Natural killer cell treated with Interleukin-12 subunit alpha and Interleukin-12 subunit beta and Interleukin-15 and Interleukin-18, amount 100 ng/mL, for 72 hours (primary cell): ENCODE data around the gene TCF15. TPM values are rescaled to one million over a fixed set of nuclear protein-coding genes. Genes with fewer than 3 reads are reported as not detected.

Source experiments
- ATAC-seq, 2 donors: fragments of 150-1000 bp; cut with Tn5 transposase in 1 of 2; sonication (Bioruptor Pico), chemical (Tn5 transposase) in 1 of 2; 2 replicates each; pipeline ENCODE4 v1.10.0; 2021
- DNase-seq: peaks from one replicate; pipeline ENCODE4 v3.0.0; 2022; ENCODE audit warnings: low spot score
- H3K27ac Mint-ChIP-seq, 2 donors: 1 replicate in 1 of 2; 2 replicates in 1 of 2; pipeline ENCODE4 v1.8.0; 2022; ENCODE audit warnings: mixed read lengths in 2 of 2, mild to moderate bottlenecking in 1 of 2, moderate library complexity in 1 of 2
- H3K27me3 Mint-ChIP-seq, 2 donors: 1 replicate in 1 of 2; 2 replicates in 1 of 2; pipeline ENCODE4 v1.8.0; 2022; ENCODE audit warnings: mixed read lengths in 2 of 2
- H3K36me3 Mint-ChIP-seq: one replicate; pipeline ENCODE4 v1.8.0; 2022; ENCODE audit warnings: mixed read lengths
- H3K4me1 Mint-ChIP-seq, 2 donors: 1 replicate in 1 of 2; 2 replicates in 1 of 2; pipeline ENCODE4 v1.8.0; 2022; ENCODE audit warnings: low read depth in 2 of 2, mixed read lengths in 2 of 2, mild to moderate bottlenecking in 1 of 2
- H3K4me3 Mint-ChIP-seq: one replicate; pipeline ENCODE4 v1.8.0; 2022; ENCODE audit warnings: mixed read lengths
- H3K9me3 Mint-ChIP-seq: 2 replicates; pipeline ENCODE4 v1.8.0; 2022; ENCODE audit warnings: mixed read lengths
- total RNA-seq, 2 donors: library from RNA; stranded (reverse); gene quantifications; one replicate each; pipeline ENCODE4 v1.2.3, GENCODE V29; 2022

TCF15 gene
- total RNA-seq, 2 donors from 2014 or later, result 0.36 TPM; not detected in 1

GRCh38 chr20:556984-557383, 53.1 kb downstream of the TCF15 start:
- Mint-ChIP-seq H3K27me3 (peaks cover 28 to 43% of the 10 kb centered on the region in 2 donors), H3K27ac (no peak overlapping the region), H3K9me3 (no peaks in the 10 kb centered on the region), H3K36me3 (no peaks in the 10 kb centered on the region), H3K4me3 (no peak overlapping the region), H3K4me1 (no peaks in the 10 kb centered on the region)
- no peak for DNase-seq
- no peak for ATAC-seq

- peaks cover 29 to 43% of the 10 kb centered on the region in 2 donors for H3K27me3 Mint-ChIP-seq
- H3K27ac Mint-ChIP-seq, result no peak overlapping the region
These were observed 54.1 kb downstream of the TCF15 start for GRCh38 chr20:555976-556385.

More at GRCh38 chr20:555976-556385, 54.1 kb downstream of the TCF15 start:
- Mint-ChIP-seq H3K36me3 (no peaks in the 10 kb centered on the region), H3K4me1 (no peaks in the 10 kb centered on the region), H3K9me3 (no peaks in the 10 kb centered on the region), H3K4me3 (no peak overlapping the region)
- ATAC-seq, result no peak
- DNase-seq, result no peak

Other genes with a start within 250 kb of the TCF15 start
- 10 to 100 TPM; 18.0 to 21.6 TPM for gene TRIB3, start 229.5 kb downstream of the TCF15 start, total RNA-seq
- 100 to 1,000 TPM; 157 to 159 TPM for gene RBCK1, start 202.0 kb downstream of the TCF15 start, total RNA-seq
- 10 to 100 TPM; 46.4 to 56.8 TPM for gene TBC1D20, start 147.8 kb downstream of the TCF15 start, total RNA-seq
- 100 to 1,000 TPM; 134 to 163 TPM for gene CSNK2A1, start 66.5 kb downstream of the TCF15 start, total RNA-seq
- gene SRXN1, start 42.9 kb upstream of the TCF15 start, total RNA-seq, result 10 to 100 TPM; 19.4 to 30.2 TPM
- not detected for gene SCRT2, start 65.5 kb upstream of the TCF15 start, total RNA-seq
- not detected for gene SLC52A3, start 158.2 kb upstream of the TCF15 start, total RNA-seq
- 10 to 100 TPM; 29.6 to 58.2 TPM for gene FAM110A, start 223.4 kb upstream of the TCF15 start, total RNA-seq